ENCODE measurements around the gene CEACAM16.
"Not testable (repeated sequence)": the region's sequence is repeated elsewhere in the genome, so short reads cannot be mapped to it uniquely, and the experiment has no call there.

CEACAM16 gene

GRCh38 chr19:44703336-44704078 is 4.6 kb downstream of the CEACAM16 start:
- no peak for DNase-seq (ENCODE audit: low read depth in 2 of 2)

DNA sequence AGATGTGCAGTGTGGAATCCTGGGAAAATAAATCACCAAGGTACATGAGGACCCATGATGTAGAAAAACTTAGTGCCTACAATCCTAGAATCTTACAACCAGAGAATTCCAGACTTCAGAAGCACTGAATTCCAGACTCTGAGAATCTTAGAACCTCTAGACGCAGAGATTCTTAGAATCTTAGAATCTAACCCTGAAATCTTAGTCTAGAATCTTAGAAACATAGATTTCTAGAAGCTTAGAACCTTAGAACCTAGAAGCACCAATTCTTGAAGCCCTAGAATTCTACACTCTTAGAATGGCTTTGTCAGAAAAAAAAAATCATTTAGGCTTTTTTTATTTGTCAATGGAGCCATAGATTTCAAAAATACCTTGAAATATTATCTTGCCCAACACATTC is 6.0 kb downstream of the CEACAM16 start:
- no peak for DNase-seq (ENCODE audit: low read depth in 2 of 2)

DNA sequence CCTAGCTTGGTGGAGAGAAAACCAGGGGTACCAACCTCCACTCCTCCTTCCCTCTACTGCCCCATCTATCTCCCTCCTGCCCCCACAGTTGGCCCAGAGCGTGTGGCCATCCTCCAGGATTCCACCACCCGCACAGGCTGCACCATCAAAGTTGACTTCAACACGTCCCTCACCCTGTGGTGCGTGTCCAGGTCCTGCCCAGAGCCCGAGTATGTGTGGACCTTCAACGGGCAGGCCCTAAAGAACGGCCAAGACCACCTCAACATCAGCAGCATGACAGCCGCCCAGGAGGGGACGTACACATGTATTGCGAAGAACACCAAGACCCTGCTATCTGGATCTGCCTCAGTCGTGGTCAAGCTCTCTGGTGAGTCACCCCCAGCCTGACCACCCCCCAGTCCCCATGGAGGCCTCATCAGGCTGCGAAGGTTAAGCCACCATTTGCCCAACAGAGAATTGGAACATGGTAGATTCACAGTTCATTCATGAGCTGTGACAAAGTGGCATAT is 6.6 kb downstream of the CEACAM16 start:
- no peak for DNase-seq (ENCODE audit: low read depth in 2 of 2)

DNA sequence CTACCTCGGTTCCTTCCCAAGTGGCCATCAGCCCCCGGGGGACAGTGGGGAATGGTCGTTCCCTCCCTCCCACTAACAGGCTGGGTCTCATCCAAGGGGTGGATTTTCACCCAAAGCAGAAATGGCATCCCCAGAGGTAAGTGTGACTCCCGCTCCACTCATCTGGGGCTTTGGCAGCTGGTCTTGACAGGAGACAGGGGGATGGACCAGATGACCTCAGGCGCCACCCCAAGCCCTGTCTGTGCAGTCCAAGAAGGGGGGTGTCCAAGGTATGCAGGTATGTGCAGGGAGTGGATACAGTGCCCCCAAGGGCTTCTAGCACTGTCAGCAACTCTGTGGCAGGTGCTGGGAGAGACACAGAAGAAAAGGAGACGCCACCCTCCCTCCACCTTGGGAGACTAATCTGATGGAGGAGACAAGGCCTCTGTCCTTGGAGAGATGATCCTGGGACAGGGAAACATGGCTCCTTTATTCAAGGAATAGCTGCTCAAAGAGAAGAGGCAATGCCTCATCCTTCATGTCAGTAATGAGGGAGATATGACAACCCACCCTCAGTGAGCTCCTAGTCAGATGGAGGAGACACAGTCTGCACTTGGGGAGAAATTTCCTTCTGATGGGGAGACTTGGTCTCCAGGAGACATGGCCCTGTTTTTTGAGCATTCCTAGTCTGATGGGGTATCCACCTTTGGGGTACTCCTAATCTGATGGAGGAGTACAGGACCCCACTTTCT is 7.7 kb downstream of the CEACAM16 start:
- DNase-seq (ENCODE audit: low read depth in 2 of 2) = no peak

- DNase-seq (ENCODE audit: low read depth in 2 of 2) = no peak
These were observed 8.8 kb downstream of the CEACAM16 start for GRCh38 chr19:44707794-44708193.

- no peak for DNase-seq (ENCODE audit: low read depth in 2 of 2)
These were observed 10.0 kb downstream of the CEACAM16 start for GRCh38 chr19:44708940-44709339.

GRCh38 chr19:44709434-44710266 is 10.7 kb downstream of the CEACAM16 start:
- not testable (repeated sequence) for DNase-seq (ENCODE audit: low read depth in 2 of 2)

DNA sequence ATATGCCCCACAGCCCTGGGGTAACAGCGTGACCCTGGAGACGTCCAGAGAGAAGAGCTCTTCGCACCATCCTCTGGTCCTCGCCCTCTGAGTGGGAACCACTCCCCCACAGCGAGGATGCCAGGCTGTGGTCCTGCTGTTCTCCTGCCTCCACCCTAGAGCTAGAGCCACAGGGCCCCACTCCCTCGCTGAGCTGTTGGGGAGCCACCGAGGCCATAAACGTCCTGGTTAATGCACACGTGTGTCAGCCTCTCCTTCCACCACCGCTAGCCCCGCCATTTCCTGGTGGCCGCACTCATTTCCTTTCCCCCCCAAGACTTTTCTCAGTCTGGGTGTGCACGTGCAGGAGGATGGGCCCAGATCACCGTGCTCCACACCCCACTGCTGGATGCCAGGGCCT is 11.5 kb downstream of the CEACAM16 start:
- DNase-seq (ENCODE audit: low read depth in 2 of 2) = no peak

DNA sequence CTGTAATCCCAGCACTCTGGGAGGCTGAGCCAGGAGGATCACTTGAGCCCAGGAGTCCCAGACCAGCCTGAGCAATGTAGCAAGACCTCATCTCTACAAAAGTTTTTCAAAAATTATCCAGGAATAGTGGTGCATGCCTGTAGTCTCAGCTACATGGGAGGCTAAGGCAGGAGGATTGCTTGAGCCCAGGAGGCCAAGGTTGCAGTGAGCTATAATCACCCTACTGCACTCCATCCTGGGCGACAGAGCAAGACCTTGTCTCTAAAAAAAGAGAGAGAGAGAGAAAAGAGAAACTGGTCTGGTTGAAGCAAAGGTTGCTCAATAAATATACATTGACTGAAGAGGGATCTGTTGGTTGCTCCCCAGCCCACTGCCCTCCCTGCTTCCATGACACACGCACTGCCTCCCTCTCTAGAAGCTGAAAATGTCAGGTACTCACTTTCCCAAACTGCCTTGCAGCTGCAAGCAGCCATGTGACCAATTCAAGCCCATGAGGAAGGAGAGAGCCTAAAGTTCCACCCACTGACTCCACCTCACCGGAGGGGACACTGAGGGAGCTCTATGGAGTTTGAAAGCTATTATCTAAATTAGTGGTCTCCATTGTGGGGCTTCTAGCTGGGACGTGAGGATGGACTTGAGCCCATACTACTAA is 14.0 kb downstream of the CEACAM16 start:
- no peak for DNase-seq (ENCODE audit: low read depth in 2 of 2)

GRCh38 chr19:44714597-44715169 is 15.7 kb downstream of the CEACAM16 start:
- DNase-seq (ENCODE audit: low read depth in 2 of 2) = no peak

DNA sequence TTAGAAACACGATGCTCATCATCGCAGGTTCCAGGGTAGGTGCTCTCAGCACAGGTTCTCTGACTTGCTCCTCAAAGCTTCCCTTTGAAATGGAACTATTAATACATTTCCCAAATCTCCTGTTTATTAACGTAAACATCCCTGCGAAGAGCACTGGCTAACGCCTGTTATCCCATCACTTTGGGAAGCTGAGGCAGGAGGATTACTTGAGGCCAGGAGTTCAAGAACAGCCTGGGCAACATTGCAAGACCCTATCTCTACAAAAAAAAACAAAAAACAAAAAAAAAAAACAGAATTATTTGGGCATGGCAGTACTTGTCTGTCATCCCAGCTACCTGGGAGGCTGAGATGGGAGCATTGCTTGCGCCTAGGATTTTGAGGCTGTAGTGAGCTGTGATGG is 18.7 kb downstream of the CEACAM16 start:
- DNase-seq (ENCODE audit: low read depth in 2 of 2) = no peak

DNA sequence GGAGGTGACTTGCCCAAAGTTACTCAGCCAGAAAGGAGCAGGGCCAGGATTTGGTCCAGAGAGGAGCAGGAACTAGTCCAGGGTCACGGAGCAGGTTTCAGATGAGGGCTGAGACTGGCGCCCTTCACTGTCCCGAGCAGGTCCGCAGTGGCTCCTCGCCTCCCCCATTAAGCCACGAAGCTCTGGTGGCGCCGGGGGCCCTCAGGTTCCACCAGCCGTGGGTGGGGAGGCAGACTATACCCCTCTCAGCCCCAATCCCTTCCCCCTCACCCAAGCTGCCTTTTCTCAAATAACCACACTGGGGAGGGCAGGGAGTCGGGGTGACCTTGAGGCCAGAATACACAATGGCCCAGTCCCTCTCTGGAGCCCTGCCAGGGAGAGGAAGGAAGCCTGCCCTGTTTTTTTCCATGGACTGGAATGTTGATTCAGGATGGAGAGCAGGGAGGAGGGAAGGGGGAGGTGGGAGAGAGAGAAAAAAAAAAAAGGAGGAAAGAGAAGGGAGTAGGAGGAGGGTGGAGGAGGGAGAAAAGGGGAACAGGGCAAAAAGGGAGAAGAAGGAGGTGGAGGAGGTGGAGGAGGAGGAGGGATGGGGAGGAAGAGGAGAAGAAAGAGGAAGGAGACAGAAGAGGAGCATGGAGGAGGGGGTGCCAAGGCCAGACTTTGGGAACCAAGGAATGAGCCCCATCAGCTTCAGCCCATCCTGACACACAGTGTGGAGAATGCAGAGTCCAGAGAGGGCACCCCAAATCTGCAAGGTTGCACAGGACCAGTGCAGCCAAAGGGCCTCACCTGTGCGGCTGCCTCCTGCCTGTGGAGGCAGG is 19.7 kb downstream of the CEACAM16 start:
- peak; percentile 30 to 31 for DNase-seq (ENCODE audit: low read depth in 2 of 2)

DNA sequence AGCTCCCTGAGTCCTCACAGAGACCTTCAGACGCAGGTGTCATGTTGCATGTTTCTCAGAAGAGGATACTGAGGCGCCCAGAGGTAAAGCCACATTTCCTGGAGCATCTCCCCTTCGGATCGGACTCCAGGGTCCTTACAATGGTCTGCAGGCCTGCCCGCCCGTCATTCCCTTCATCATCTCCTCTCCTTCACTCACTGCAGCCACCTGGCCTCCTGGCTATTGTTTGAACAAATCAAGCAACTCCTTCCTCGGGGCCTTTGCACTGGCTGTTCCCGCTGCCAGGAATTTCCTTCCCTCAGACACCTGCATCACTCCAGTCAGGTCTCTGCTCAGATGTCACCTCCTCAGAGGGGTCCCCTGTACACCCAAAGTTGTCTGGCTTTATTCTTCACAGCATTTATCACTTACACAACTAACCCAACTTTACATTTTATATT is 20.3 kb downstream of the CEACAM16 start:
- DNase-seq (ENCODE audit: low read depth in 2 of 2) = no peak

- not testable (repeated sequence) for DNase-seq (ENCODE audit: low read depth in 2 of 2)
These were observed 21.4 kb downstream of the CEACAM16 start for GRCh38 chr19:44720396-44720795.

GRCh38 chr19:44720945-44721344 is 22.0 kb downstream of the CEACAM16 start:
- DNase-seq (ENCODE audit: low read depth in 2 of 2) = no peak

- DNase-seq (ENCODE audit: low read depth in 2 of 2) = not testable (repeated sequence)
These were observed 22.4 kb downstream of the CEACAM16 start for GRCh38 chr19:44721369-44721768.

GRCh38 chr19:44722131-44723121 is 23.5 kb downstream of the CEACAM16 start:
- DNase-seq (ENCODE audit: low read depth in 2 of 2) = no peak

GRCh38 chr19:44723299-44723951 is 24.5 kb downstream of the CEACAM16 start:
- DNase-seq (ENCODE audit: low read depth in 2 of 2) = no peak

GRCh38 chr19:44723952-44724319 is 25.0 kb downstream of the CEACAM16 start:
- DNase-seq (ENCODE audit: low read depth in 2 of 2) = no peak

Data from fibroblast of skin of left biceps (primary cell).